A549 (cell line): ENCODE results near the gene MYOZ1.
"Not testable (repeated sequence)": the region's sequence is repeated elsewhere in the genome, so short reads cannot be mapped to it uniquely, and the experiment has no call there.

Experiments used
- BHLHE40 ChIP-seq: IDR thresholded peaks from 2 replicates; pipeline ENCODE4 v1.6.1; 2012; ENCODE audit warnings: low read depth, low read length, inconsistent platforms
- CTCF ChIP-seq: fragments of >200 bp; sonication (Bioruptor Twin); formaldehyde crosslinking; IDR thresholded peaks from 3 replicates; pipeline ENCODE4 v1.5.1; 2016
- GATA3 ChIP-seq: IDR thresholded peaks from 2 replicates; pipeline ENCODE4 v1.6.1; 2012; ENCODE audit warnings: borderline replicate concordance
- JUN ChIP-seq, 2 experiments: fragments of >200 bp; sonication (Bioruptor Twin); formaldehyde crosslinking; IDR thresholded peaks; 2 replicates in 1 of 2; 3 replicates in 1 of 2; pipeline ENCODE4 v1.6.1; 2016 to 2017
- MAFK ChIP-seq: fragments of 450-650 bp; IDR thresholded peaks from 2 replicates; pipeline ENCODE4 v1.6.1; 2014; ENCODE audit not compliant: partially characterized antibody
- POLR2A ChIP-seq: IDR thresholded peaks from 2 replicates; pipeline ENCODE4 v1.6.1; 2012; ENCODE audit warnings: mild to moderate bottlenecking, low read length
- POLR2AphosphoS2 ChIP-seq: conservative IDR thresholded peaks from 2 replicates; pipeline ENCODE4 v1.6.1; 2012; ENCODE audit warnings: low read length, improper control_type of control experiment, inconsistent platforms
- RCOR1 ChIP-seq: fragments of 150-350 bp; IDR thresholded peaks from 2 replicates; pipeline ENCODE4 v1.6.1; 2014; ENCODE audit warnings: antibody characterized with exemption, low read length, low read depth
- RNF2 ChIP-seq: fragments of 200-600 bp; sonication (generic); IDR thresholded peaks from 2 replicates; pipeline ENCODE4 v1.6.1; 2016; ENCODE audit warnings: low read depth, mild to moderate bottlenecking, antibody characterized with exemption, moderate library complexity, borderline replicate concordance
- USF2 ChIP-seq: fragments of 450-650 bp; IDR thresholded peaks from 2 replicates; pipeline ENCODE4 v1.6.1; 2014; ENCODE audit warnings: antibody characterized with exemption
- TF ChIP-seq, protein P1 (sequence below): fragments of 150-350 bp; IDR thresholded peaks from 2 replicates; pipeline ENCODE4 v1.6.1; 2014; ENCODE audit warnings: low read depth, mild to moderate bottlenecking, low read length

DNA sequence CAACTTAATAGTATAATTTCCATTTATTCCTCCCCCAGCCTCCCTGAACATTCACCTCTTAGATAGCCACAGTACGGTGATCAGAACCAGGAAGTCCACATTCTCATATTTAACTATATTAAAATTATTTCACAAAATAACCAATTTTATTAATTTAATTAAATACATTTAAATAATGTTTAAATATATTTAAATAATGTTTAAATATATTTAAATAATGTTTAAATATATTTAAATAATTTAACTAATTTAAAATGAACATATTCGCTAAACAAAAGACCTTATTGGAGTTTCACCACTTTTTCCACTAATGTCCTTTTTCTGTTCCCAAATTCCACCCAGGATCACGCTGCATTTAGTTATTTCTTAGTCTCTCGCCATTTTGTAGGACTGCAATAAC lies 27.1 kb upstream of the MYOZ1 start:
- TF ChIP-seq, protein P1, sequence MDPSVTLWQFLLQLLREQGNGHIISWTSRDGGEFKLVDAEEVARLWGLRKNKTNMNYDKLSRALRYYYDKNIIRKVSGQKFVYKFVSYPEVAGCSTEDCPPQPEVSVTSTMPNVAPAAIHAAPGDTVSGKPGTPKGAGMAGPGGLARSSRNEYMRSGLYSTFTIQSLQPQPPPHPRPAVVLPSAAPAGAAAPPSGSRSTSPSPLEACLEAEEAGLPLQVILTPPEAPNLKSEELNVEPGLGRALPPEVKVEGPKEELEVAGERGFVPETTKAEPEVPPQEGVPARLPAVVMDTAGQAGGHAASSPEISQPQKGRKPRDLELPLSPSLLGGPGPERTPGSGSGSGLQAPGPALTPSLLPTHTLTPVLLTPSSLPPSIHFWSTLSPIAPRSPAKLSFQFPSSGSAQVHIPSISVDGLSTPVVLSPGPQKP: not testable (repeated sequence)
- TF ChIP-seq RNF2; CTCF; USF2; POLR2A; BHLHE40; GATA3; JUN (IDR thresholded peaks at IDR 0.05); RCOR1; POLR2AphosphoS2; MAFK: not testable (repeated sequence)
